ENCODE measurements around the gene STX17.

Gene STX17

DNA sequence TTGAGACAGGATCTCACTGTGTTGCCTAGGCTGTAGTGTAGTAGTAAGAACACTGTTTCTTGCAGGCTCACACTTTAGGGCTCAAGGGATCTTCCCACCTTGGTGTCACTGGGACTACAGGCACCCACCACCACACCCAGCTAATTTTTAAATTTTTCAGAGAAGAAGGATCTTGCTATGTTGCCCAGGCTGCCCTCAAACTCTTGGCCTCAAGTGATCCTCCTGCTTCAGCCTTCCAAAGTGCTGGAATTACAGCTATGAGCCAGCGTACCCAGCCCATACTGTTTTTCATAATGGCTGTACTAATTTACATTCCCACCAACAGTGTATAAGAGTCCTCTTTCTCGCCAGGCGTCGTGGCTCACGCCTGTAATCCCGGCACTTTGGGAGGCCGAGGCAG lies 5.1 kb downstream of the STX17 start:
- no peak for DNase-seq

DNA sequence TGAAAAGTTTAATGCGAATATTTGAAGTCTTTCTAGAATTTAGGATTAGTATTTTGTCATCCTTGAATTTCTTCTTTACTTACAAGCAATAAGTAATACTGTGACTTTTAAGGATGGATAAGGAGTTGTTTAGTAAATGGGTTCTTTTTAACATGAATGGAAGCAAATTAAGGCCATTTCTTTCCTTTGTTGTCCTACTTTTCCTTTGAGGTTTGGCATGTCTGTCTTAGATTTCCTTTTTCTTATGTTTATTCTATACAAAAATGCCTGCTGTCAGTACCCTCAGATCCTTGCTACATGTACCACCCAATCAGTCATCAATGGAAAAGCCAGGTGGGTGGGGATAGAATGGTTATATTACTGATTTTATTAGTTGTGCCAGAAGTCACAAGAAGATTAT lies 10.2 kb downstream of the STX17 start:
- no peak for DNase-seq

DNA sequence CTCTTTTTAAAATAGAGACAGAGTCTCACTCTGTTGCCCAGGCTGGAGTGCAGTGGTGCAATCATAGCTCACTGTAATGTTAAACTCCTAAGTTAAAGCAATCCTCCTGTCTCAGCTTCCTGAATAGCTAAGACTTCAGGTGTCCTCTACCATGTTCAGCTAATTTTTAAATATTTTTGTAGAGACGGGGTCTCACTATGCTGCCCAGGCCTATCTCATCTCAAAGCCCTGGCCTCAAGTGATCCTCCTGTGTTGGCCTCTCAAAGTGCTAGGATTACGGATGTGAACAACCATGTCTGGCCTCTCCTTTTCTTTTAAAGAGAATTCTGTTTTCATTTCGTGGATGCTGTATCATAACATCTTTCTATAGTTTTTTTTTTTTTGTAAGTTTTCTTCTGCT lies 11.7 kb downstream of the STX17 start:
- no peak for DNase-seq

DNA sequence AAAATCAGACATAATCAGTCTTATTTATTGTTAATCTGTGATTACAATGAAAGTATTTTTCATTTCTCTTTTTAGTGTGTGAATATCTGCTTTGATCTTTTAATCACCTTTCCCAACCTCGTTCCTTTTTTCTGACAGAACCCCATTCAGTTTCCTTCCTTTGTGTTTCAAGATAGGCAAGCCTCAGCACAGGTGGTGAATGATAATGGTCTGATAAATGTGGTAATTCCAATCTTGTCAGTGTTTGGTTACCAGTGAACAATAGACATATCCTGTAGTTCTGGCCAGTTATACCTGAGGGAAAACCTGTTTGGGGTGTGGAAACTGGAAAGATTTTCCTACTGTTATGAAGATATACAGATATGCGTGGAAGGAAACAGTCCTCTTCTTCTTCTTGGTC lies 13.5 kb downstream of the STX17 start:
- DNase-seq: no peak

DNA sequence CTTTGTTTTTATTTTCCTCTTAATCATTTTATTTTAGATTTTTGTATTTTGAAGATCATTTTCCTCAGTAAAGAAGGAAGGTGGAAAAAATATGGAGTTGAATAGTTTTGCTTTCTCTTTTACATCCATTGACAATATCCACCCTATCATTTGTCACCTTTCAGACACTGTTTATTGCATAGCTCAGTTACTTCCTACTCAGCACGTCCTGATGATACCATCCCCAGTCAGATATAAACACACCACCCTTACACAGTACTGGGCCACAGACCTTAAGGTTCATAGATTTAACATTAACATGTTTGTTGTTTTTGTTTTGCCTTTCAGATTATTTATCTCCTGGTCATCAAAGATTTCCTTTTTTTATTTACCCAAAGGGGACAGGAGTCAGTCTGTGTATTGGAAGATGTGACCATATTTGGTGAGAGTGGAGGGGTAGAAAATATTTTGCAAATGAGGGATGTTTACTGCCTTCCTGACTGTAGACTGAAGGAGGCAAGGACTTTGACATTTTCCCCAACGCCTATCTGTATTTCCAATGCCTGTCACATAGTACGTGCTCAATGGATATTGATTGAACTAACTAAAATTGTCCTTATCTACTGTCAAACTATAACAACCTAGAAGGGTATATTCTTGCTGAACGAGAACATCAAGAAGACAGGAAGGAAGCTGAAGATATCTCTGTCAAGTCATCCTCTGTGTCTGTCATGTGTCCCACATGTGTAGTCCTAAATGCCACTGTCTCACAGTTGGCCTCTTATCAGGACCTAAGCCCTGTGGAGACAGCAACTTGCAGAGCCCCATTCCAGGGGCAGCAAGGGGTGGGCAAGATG lies 15.6 kb downstream of the STX17 start:
- DNase-seq: no peak

DNA sequence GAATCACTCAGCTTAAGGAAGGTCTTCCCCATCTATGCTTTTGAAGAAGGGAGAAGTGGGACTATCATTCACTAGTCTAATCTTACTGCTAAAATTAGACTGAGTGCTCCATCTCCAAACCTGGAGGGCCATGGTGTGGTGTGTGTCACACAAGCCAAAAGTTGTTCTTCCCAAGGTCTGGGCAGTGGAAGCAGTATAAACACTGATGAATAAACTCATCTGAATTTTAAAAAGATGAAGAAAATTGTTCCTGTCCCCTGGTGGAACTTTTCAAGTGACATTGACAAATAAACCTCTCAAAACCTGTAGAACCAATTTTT lies 16.2 kb downstream of the STX17 start:
- no peak for DNase-seq

DNA sequence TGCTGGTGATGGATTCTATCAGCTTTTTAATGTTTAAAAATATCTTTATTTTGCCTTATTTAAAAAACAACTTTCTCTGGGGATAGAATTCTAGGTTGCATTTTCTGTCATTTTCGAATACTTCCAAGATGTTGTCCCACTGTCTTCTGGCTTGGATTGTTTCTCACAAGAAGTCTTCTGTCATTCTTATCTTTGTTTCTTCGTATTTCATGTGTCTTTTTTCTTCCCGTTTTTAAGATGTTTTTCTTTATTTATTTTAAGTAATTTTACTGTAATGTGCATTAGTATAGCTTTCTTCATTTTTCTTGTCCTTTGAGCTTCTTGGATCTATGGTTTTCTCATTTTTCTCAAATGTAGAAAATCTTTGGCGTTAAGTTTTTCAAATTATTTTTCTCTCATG lies 19.1 kb downstream of the STX17 start:
- no peak for DNase-seq

DNA sequence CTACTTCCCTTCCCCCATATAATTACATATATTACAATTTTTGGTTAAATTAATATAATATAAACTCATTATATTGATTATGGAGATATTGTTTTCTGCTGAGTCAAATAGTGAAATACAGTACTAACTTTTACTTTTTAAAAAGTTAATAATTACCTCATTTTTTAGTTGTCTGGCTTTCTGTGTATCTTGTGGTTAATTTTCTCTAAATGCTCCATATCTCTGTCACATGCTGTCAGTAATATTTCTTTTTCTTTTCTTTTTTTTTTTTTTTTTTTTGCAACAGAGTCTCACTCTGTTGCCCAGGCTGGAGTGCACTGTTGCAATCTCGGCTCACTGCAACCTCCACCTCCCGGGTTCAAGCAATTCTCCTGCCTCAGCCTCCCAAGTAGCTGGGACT lies 23.2 kb downstream of the STX17 start:
- no peak for DNase-seq

DNA sequence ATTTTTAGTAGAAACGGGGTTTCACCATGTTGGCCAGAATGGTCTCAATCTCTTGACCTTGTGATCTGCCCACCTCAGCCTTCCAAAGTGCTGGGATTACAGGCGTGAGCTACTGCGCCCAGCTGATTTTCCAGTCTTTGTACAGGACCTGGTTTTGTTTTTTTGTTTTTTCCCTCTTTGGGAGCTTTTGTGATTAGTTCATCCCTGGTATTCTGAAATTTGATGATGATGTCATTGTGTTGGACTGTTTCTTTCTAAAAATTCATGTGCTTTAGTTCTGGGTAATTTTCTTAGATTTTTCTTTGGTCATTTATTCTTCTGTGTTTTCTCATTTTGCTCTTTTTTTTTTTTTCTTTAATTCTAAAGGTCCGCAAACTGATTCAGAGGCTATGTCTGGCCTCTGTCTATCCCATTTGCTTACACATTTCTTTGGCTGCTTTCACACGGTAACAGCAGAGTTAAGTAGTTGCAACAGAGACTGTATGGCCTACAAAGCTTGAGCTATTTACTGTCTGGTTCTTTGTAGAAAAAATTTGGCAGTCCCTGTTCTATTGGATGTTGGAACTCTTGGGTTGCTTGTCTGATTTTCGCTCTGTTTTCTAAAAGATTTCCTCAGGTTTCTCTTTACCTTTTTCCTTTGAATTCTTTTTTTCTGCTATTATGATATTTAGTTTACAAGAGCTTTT lies 24.8 kb downstream of the STX17 start:
- DNase-seq: no peak

DNA sequence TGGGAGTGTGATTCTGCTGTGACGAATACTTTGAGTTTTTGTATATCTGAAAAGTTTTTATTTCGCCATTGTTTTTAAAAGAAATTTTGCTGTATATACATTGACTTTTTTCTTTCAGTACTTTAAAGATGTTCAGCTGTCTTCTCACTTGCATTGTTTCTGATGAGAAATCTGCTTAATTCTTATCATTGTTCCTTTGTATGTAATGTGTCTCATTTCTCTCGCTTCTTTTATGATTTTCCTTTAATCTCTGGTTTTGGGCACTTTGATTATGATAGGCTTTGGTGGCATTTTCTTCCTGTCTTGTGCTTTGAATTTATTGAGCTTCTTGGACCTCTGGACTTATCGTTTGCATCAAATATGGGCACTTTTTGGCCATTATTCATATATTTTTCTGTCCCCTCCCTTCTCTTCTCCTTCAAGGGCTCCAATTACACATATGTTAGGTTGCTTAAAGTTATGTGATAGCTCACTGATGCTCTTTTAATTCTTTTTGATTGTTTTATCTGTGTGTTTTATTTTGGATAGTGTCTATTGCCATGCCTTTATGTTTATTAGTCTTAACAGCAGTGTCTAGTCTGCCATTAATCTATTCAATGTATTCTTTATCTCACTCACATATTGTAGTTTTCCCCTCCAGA lies 30.6 kb downstream of the STX17 start:
- DNase-seq: no peak

DNA sequence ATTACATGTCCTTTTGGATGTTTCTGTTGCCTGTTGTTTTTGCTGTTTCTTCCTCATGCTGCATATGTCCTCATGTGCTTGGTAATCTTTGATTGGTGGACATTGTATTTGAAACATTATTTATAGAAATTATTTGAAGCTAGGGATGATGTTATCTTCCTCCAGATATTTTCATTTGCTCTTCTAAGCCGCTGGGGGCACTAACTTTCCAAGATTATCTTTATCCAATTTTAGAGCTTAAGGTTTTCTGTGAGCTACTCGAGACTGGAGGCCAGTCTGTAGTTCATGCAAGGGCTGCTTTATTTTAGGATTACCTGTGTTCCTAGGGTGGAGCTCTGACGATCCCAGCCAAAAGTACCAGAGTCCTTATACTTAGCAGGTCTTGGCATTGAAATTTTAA lies 40.9 kb downstream of the STX17 start:
- DNase-seq: no peak

DNA sequence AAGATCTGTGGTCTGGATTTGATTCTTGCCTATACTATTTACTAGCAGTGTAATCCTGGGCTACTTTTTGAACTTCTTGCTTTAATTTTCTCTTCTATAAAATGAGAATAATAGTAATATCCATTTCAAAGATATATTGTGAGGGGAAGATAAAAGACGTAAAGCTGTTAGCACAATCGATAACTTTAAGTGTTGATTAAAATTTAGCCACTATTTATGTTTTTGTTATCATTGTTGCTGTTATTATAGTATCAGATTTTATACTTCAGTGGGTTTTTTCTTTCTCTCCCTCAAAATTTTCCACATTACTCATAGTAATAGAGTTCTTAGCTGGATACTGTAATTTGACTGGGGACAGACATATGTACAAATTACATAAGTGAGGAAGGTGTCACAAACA lies 42.0 kb downstream of the STX17 start:
- no peak for DNase-seq

DNA sequence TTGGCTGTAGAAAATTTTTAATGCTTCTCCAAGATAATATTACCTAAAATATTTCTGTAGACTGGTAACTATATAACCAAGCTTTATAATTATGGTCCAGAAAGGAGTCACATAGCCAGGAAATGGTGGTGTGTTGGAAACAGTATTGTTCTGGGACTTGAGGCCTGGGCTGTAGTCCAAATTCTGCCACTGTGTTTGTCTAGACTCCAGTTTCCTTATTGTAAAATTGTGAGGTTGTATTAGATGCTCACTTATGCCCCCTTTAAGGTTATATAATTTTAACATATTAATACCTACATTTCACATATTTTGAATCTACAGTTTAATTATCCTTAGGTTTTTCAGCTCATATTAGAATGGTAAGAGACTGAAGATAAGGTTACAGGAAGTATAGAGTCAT lies 42.4 kb downstream of the STX17 start:
- no peak for DNase-seq

DNA sequence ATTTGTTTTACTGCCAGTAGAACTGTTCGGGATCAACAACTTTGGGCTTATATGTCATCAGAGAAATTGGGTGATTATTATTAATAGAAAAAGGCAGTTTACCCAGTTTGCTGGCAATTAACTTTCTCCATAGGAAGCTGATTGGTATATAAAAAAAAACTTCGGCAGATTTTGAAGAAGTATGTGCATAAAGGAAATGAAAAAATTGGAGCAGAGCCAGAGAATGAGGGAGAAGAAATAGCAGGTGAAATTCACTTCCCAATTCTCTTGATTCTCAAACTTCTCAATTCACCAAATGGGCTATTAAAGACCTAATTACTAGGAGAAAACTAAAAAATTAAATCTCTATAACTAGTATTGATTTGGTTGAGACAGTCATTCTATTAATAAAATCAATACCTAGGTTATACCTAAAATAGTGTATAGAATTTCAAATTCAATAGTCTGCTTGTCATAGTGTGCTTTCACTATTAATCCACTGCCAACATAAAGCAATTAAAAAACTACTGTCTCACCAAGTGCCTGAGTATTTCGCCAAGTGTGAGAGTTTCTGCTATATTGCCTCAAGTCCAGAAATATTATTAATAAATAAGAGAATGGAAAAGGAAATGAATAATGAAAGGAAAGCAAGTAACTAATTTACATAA lies 47.5 kb downstream of the STX17 start:
- DNase-seq: no peak

DNA sequence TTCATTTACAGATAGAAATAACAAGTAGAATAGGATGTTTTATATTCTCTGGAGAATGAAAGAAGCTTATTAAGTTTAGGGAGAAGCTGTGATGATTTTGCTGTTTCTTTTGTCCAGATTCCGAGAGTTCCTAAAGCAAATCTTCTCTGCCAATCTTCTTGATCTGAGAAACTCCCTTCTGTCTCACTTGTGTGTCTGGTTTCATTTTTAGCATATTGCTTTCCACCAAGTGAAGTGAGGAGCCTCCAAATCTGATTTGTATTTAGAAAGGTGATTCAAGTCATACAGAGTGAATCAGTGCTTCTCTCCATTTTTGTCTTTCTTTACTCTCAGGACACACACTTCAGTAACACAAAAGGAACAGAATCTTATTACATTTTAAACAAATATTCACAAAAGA lies 48.4 kb downstream of the STX17 start:
- no peak for DNase-seq

DNA sequence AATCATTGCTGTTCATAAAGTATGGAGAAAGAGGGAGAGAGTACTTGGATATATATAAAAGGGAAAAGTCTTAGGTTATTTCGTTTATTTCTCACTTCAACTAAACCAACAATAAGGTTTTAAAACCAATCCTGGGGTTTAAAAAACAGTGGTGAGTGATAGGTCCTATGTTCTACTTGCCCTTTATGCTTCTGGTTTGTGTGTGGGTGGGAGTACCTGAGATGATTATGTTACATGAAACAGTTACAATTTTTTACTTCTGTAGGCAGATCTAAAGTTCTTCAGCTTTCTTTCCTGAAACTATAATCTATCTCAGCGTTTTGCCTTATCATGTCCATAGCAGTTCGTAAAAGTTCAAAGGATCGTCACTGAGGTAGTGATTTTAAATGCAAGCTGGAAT lies 49.2 kb downstream of the STX17 start:
- DNase-seq: no peak

DNA sequence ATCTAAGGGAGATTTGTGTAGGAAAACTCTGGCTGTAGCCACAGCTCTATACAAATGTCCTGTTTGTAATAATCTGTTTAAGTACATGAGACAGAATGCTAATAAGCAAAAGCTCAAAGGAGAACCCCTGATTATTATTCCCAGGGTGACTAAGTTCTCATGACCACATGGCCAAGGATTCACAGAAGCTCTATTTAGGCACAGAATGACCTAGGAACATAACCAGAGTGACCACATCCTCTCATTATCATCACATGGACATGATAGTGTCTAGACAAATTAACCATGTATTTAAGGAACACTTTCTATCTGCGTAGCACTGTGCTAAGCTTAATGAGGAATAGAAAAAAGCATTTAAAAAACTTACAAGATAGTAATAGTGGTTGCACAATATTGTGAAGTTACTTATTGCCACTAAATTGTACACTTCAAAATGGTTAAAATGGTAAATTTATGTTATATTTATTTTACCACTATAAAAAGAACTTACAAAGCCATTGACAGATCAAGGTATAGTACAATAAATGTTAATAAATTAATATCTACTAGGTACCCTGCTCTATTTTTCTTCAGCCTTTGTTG lies 56.3 kb downstream of the STX17 start:
- DNase-seq: no peak

DNA sequence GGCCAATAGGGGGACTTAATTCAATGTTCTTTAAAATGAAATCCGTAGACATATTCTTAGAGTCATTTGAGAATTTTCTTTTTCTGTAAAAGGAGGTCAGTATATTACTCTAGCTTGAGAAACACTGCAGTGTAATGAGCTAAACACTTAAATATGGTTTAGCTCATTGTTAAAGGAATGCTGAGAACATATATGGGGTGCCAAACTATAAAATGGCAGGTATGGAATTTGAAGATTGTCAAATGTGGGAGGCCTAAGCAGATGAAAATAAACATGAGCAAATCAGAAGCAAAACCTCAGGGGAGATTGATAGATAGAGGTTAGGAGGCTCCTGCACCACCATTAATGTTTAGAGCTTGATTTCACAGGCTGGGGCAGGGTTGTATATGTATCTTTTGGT lies 57.9 kb downstream of the STX17 start:
- no peak for DNase-seq

DNA sequence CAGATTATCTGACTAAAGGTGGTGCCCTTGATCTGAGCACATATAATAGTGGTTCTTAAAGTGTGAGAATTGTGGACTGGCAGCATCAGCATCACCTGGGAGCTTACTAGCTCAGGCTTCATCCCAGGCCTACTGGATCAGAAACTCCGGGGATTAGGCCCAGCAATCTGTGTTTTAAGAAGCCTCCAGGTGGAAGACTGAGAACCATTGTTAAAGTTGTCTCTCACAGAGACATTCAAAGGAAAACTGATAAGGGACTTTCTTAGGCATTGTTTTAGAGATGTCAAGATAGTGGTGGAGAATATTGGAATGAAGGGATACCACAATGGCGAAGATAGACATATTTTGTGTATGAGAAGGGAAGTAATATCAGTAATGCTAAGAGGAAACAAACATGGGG lies 59.5 kb downstream of the STX17 start:
- DNase-seq: no peak

DNA sequence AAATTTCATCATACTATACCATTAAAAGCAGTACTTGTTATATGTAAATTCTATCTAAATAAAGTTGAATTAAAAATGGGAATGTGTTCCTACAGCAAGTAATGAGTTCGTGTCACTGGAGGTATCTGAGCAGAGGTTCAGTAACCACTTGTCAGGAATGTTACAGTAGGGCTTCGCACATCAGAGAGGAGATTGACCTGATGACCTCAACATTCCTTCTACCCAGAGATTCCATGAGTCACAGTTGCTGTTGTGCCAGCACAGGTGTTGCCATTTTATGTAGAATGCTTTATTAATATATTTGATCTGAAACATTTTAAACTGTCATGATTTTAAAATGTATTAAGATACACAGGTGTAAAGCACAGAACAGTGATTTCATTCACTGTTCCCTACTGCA lies 60.3 kb downstream of the STX17 start:
- DNase-seq: no peak

DNA sequence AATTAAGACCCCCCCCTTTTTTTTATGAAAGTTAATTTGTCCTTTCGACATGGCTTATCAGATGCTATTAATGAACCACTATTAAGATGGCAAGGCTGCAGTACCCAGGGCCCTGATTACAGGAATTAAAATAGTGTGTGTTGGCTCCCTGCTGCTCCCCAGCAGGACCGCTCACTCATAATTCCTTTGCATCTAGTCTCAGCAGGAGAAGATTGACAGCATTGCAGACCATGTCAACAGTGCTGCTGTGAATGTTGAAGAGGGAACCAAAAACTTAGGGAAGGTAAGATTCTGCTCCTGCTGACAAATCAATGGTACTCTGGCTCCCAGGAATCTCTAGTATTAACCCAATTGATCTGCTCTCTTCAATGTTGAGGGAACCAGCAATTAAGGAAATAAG lies 61.0 kb downstream of the STX17 start:
- DNase-seq: no peak

DNA sequence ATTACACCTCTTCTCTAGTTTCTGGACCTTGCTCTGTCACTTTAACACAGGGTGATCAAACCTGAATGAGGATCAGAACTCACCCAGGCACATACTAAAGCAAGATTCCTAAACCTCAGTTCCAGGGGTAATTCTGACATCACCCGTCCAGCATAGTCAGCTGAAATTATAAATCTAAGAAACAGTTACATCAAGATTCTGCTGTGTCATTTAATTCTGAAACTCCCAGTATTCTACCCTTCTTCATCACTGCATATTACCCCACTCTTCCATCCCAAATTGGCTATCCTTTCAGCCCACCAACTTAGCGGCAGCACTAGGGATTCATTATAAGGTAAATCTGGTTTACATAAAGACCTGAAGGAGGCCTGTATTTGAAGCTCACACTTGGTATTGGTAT lies 64.0 kb downstream of the STX17 start:
- no peak for DNase-seq

DNA sequence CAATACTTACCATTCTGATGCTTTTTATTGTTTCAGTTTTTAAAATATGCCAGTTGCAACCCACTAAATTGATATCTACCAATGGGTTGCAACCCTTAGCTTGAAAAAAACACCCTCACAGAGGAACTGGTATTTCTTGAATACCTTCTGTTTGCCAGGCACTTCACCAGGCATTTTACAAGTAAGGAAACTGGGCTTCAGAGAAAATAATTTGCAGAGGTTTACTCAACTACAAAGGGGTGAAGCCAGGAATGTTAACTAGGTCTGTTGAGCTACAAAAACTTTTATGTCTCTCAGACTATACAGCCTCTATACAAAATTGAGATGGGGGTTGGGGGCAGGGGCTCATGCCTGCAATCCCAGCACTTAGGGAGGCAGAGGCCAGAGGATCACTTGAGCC lies 65.0 kb downstream of the STX17 start:
- no peak for DNase-seq

DNA sequence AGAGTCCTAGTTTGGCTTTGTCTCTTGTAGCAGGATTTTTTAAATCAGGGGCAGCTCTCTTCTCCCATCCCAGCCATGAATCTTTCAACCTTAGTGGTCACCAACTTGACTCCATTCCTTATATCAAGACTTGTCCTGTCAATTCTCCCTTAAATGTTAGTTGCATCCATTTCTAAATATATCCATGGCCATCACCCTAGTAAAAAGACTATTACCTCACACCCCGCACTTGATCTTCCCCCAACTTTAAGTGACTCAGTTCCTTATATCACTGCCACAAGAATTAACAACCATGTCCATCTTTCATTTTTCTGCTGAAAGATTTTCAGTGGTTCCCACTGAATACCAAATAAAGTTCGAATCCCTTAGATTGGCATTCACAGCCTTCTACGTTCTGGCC lies 67.0 kb downstream of the STX17 start:
- no peak for DNase-seq

Measured in activated gamma-delta T cell (primary cell).